Liver (tissue), 9 donors: ENCODE measurements around the gene HS3ST4. TPM values are rescaled to one million over a fixed set of nuclear protein-coding genes. Genes with fewer than 3 reads are reported as not detected.

Experiments used
- DNase-seq: peaks from one replicate; pipeline ENCODE4 v3.0.0-alpha.2; 2017; ENCODE audit warnings: low spot score
- H3K27ac ChIP-seq, 2 donors: one replicate each; pipeline ENCODE4 v1.7.0; 2013; ENCODE audit warnings: inconsistent platforms in 2 of 2, low read length in 2 of 2, control low read depth in 1 of 2, low read depth in 1 of 2, mild to moderate bottlenecking in 1 of 2
- H3K27me3 ChIP-seq, 4 donors: one replicate each; pipeline versions ENCODE4 v1.6.1 to v1.7.0; 2013; ENCODE audit warnings: low read length in 3 of 4, inconsistent platforms in 1 of 4, mild to moderate bottlenecking in 1 of 4, moderate library complexity in 1 of 4; ENCODE audit not compliant: control insufficient read depth in 4 of 4, insufficient read depth in 4 of 4
- H3K36me3 ChIP-seq, 4 donors: one replicate each; pipeline versions ENCODE4 v1.6.1 to v1.7.0; 2013; ENCODE audit warnings: low read length in 3 of 4, mild to moderate bottlenecking in 3 of 4, low read depth in 1 of 4, moderate library complexity in 1 of 4; ENCODE audit not compliant: control insufficient read depth in 4 of 4, insufficient read depth in 3 of 4
- H3K4me1 ChIP-seq, 4 donors: one replicate each; pipeline versions ENCODE4 v1.6.1 to v1.7.0; 2013; ENCODE audit warnings: low read length in 3 of 4, mild to moderate bottlenecking in 3 of 4, moderate library complexity in 1 of 4; ENCODE audit not compliant: control insufficient read depth in 4 of 4, insufficient read depth in 4 of 4
- H3K4me3 ChIP-seq, 3 donors: one replicate each; pipeline versions ENCODE4 v1.6.1 to v1.7.0; 2013; ENCODE audit warnings: low read length in 3 of 3, control low read depth in 1 of 3, low read depth in 1 of 3, mild to moderate bottlenecking in 1 of 3
- H3K9ac ChIP-seq, 2 donors: one replicate each; pipeline ENCODE4 v1.7.0; 2013; ENCODE audit warnings: low read length in 2 of 2, mild to moderate bottlenecking in 2 of 2, moderate library complexity in 2 of 2, control low read depth in 1 of 2, low read depth in 1 of 2
- H3K9me3 ChIP-seq, 4 donors: one replicate each; pipeline versions ENCODE4 v1.6.1 to v1.7.0; 2013; ENCODE audit warnings: low read length in 3 of 4; ENCODE audit not compliant: control insufficient read depth in 4 of 4
- FOXA1 ChIP-seq: IDR thresholded peaks from 2 replicates; pipeline ENCODE4 v1.6.1; 2016; ENCODE audit warnings: antibody characterized with exemption
- HNF4A ChIP-seq, 2 donors: conservative IDR thresholded peaks; 2 replicates each; pipeline ENCODE4 v1.6.1; 2016; ENCODE audit warnings: antibody characterized with exemption in 2 of 2, mild to moderate bottlenecking in 2 of 2
- NR2F2 ChIP-seq: IDR thresholded peaks from 2 replicates; pipeline ENCODE4 v1.6.1; 2016; ENCODE audit warnings: antibody characterized with exemption
- REST ChIP-seq: IDR thresholded peaks from 2 replicates; pipeline ENCODE4 v1.6.1; 2016; ENCODE audit warnings: antibody characterized with exemption, mild to moderate bottlenecking
- RXRA ChIP-seq, 2 donors: IDR thresholded peaks; 2 replicates each; pipeline ENCODE4 v1.6.1; 2017 to 2018; ENCODE audit warnings: antibody characterized with exemption in 2 of 2, mild to moderate bottlenecking in 1 of 2
- SP1 ChIP-seq: IDR thresholded peaks from 2 replicates; pipeline ENCODE4 v1.6.1; 2018; ENCODE audit warnings: antibody characterized with exemption, mild to moderate bottlenecking
- TAF1 ChIP-seq: conservative IDR thresholded peaks from 2 replicates; pipeline ENCODE4 v1.6.1; 2016; ENCODE audit warnings: antibody characterized with exemption, mild to moderate bottlenecking
- WGBS: extraction: QIAGEN DNeasy Blood & Tissue Kit; methylation state at CpG from one replicate; pipeline ENCODE4 v1.1.7; 2013; 5-methylcytosine and 5-hydroxymethylcytosine counted together
- polyA plus RNA-seq, 2 donors: library from polyadenylated mRNA; stranded (reverse) in 1 of 2; unstranded in 1 of 2; fragments of 200-250 nt in 1 of 2; fragments of >200 nt in 1 of 2; fragmentation: Nextera tagmentation in 1 of 2; extraction: Ambion mirVana in 1 of 2; gene quantifications; one replicate each; pipeline versions ENCODE4 v1.2.1 to v1.2.3, GENCODE V29; 2013 to 2015
- total RNA-seq, 2 donors: library from RNA; depleted of rRNA; stranded (reverse); fragments of >200 nt; gene quantifications; one replicate each; pipeline ENCODE4 v1.2.3, GENCODE V29; 2014
- TF ChIP-seq, protein P1 (sequence below): fragments of 150-350 bp; IDR thresholded peaks from 2 replicates; pipeline ENCODE4 v1.5.1; 2017; ENCODE audit warnings: improper control_type of control experiment, low read depth, low read length; ENCODE audit not compliant: missing input control
- TF ChIP-seq, protein P2 (sequence below): IDR thresholded peaks from 2 replicates; pipeline ENCODE4 v1.6.1; 2016; ENCODE audit warnings: antibody characterized with exemption
- TF ChIP-seq, protein P3 (sequence below): IDR thresholded peaks from 2 replicates; pipeline ENCODE4 v1.6.1; 2016; ENCODE audit warnings: antibody characterized with exemption
- donor health status: healthy.
- donor health status: healthy.
- donor health status: healthy.
- donor health status: healthy.
- donor health status: healthy.

Gene HS3ST4
- total and polyA plus RNA-seq, 4 donors: not detected

DNA sequence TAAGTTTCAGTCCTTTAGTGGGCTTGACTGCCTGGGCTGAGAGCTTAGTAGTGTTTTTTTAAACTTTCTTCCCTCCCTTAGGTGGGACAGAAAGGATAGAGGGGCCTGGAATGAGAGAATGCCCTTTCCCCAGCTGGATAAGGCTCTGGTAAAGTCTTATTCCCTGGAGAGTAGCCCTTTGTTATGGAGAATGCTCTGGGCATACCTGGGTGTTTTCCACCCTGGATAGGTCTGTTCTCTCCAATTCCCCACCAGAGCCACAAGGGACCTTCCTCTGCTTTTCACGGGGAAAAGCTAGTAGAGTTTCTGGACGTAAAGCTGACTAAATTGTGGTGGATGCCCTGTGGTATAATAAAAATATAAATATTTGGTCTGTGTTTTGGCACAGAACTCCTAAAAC is 164.1 kb downstream of the HS3ST4 start (continued):
- TF ChIP-seq, protein P1, sequence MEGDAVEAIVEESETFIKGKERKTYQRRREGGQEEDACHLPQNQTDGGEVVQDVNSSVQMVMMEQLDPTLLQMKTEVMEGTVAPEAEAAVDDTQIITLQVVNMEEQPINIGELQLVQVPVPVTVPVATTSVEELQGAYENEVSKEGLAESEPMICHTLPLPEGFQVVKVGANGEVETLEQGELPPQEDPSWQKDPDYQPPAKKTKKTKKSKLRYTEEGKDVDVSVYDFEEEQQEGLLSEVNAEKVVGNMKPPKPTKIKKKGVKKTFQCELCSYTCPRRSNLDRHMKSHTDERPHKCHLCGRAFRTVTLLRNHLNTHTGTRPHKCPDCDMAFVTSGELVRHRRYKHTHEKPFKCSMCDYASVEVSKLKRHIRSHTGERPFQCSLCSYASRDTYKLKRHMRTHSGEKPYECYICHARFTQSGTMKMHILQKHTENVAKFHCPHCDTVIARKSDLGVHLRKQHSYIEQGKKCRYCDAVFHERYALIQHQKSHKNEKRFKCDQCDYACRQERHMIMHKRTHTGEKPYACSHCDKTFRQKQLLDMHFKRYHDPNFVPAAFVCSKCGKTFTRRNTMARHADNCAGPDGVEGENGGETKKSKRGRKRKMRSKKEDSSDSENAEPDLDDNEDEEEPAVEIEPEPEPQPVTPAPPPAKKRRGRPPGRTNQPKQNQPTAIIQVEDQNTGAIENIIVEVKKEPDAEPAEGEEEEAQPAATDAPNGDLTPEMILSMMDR: no peak
- no peak for TF ChIP-seq FOXA1

GRCh38 chr16:25859645-25860044 is 167.9 kb downstream of the HS3ST4 start:
- Histone ChIP-seq H3K9me3 (no peaks in the 10 kb centered on the region), H3K4me3 (no peak overlapping the region), H3K36me3 (no peaks in the 10 kb centered on the region), H3K4me1 (no peaks in the 10 kb centered on the region), H3K9ac (no peak overlapping the region), H3K27ac (no peak overlapping the region), H3K27me3 (peaks cover 0 to 13% (median 0%) of the 10 kb centered on the region in 4 donors)
- WGBS: 76% methylated on average over 3 of the region's 3 CpGs
- no peak for DNase-seq
- TF ChIP-seq HNF4A (conservative IDR thresholded peaks at IDR 0.05) (no peak), SP1 (no peak), TAF1 (no peak), REST (no peak), RXRA (IDR thresholded peaks at IDR 0.05) (no peak), NR2F2 (no peak)
- TF ChIP-seq, protein P1: no peak
- TF ChIP-seq, protein P2, sequence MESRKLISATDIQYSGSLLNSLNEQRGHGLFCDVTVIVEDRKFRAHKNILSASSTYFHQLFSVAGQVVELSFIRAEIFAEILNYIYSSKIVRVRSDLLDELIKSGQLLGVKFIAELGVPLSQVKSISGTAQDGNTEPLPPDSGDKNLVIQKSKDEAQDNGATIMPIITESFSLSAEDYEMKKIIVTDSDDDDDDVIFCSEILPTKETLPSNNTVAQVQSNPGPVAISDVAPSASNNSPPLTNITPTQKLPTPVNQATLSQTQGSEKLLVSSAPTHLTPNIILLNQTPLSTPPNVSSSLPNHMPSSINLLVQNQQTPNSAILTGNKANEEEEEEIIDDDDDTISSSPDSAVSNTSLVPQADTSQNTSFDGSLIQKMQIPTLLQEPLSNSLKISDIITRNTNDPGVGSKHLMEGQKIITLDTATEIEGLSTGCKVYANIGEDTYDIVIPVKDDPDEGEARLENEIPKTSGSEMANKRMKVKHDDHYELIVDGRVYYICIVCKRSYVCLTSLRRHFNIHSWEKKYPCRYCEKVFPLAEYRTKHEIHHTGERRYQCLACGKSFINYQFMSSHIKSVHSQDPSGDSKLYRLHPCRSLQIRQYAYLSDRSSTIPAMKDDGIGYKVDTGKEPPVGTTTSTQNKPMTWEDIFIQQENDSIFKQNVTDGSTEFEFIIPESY: no peak
- TF ChIP-seq, protein P3, sequence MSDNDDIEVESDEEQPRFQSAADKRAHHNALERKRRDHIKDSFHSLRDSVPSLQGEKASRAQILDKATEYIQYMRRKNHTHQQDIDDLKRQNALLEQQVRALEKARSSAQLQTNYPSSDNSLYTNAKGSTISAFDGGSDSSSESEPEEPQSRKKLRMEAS: no peak
